ENCODE results near the gene NME5. TPM values are rescaled to one million over a fixed set of nuclear protein-coding genes. Genes with fewer than 3 reads are reported as not detected.

NME5 gene
- total and polyA plus RNA-seq, 2 of the 4 experiments (the other 2 are of a cell fraction) = 0.17 to 0.18 TPM

DNA sequence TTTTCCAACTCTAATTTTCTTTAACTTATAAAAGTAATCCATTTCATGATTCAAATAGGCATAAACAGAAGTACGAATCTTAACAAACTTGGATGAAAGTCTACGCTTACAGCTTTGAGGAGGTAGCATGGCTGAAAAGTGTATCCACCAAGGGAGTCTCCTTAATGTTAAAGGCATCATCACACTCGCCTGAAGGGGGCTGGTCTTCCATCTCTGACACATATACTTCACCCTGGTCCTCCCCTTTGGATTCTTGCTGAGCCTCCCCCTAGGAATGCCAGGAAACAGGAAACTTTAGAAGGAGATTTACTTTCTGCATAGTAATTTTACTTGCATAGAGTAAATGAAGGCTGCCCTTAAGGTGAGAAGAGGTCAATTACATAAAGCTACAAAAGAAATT is 10.3 kb upstream of the NME5 start:
- no peak overlapping the region for H4K8ac ChIP-seq (ENCODE audit: low read depth in 2 of 2, low read length in 2 of 2)
- no peak overlapping the region for H3K9ac ChIP-seq (ENCODE audit: low read depth, low read length)
- DNase-seq = peak; percentile 54
- no peak overlapping the region for H3K14ac ChIP-seq (replicated peaks; ENCODE audit: low read depth, low read length)
- peaks cover 4% of the 10 kb centered on the region for H3K4me1 ChIP-seq (ENCODE audit: control insufficient read depth, insufficient read depth, low read length)
- CTCF ChIA-PET = interaction anchor here (0.6 kb wide), 1 partner anchor 248 kb away, joined by 8 read pairs; no protein-coding TSS in a partner anchor
- H2AK9ac ChIP-seq (replicated peaks; ENCODE audit: low read depth, low read length, poor library complexity) = no peak overlapping the region
- no peak overlapping the region for H2BK15ac ChIP-seq (ENCODE audit: low read depth, low read length)
- H3K27ac ChIP-seq (ENCODE audit: insufficient read depth, low read length) = no peak overlapping the region
- BruUV-seq (replicated peaks) = no TSS peak
- H2BK20ac ChIP-seq (ENCODE audit: low read depth, low read length) = no peak overlapping the region
- ATAC-seq (ENCODE audit: low read depth) = peak; percentile 54; the same call in 1 of the 2 replicates
- H3K4me3 ChIP-seq (ENCODE audit: insufficient read depth, low read depth, low read length) = no peak overlapping the region
- no peak overlapping the region for H2AK5ac ChIP-seq (ENCODE audit: low read depth, low read length)
- H3K23ac ChIP-seq (ENCODE audit: low read depth, low read length) = no peak overlapping the region
- H3K56ac ChIP-seq (ENCODE audit: extremely low read depth, insufficient read depth, low read length) = no peak overlapping the region
- POLR2A ChIA-PET (ENCODE audit: unreplicated experiment) = no interaction called here
- H3K27me3 ChIP-seq (ENCODE audit: control insufficient read depth, insufficient read depth, low read length) = no peaks in the 10 kb centered on the region
- H4K20me1 ChIP-seq (ENCODE audit: insufficient read depth, low read length) = no peaks in the 10 kb centered on the region
- no peak overlapping the region for H2BK5ac ChIP-seq (ENCODE audit: low read depth, low read length, poor library complexity, severe bottlenecking)
- H3K36me3 ChIP-seq (ENCODE audit: control insufficient read depth, insufficient read depth, low read length) = no peaks in the 10 kb centered on the region
- in situ Hi-C loops (cut with MboI; ENCODE audit: low sequenced_read_pairs) (loop anchor here (25.0 kb wide), 2 partner anchors 112 to 512 kb away; partner anchors contain the start of gene FAM13B), dilution Hi-C loops (cut with HindIII; ENCODE audit: low sequenced_read_pairs, unreplicated experiment) (no loop called here), intact Hi-C loops (cut with micrococcal nuclease) (no loop called here)
- TF ChIP-seq, protein P1, sequence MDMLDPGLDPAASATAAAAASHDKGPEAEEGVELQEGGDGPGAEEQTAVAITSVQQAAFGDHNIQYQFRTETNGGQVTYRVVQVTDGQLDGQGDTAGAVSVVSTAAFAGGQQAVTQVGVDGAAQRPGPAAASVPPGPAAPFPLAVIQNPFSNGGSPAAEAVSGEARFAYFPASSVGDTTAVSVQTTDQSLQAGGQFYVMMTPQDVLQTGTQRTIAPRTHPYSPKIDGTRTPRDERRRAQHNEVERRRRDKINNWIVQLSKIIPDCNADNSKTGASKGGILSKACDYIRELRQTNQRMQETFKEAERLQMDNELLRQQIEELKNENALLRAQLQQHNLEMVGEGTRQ (IDR thresholded peaks at IDR 0.05; ENCODE audit: low read depth, low read length) = no peak
- no peak for TF ChIP-seq POLR2A (IDR thresholded peaks at IDR 0.05; ENCODE audit: low read depth, low read length)
- TF ChIP-seq FOS (IDR thresholded peaks at IDR 0.05; ENCODE audit: low read depth, low read length) = no peak
- TF ChIP-seq, protein P2, sequence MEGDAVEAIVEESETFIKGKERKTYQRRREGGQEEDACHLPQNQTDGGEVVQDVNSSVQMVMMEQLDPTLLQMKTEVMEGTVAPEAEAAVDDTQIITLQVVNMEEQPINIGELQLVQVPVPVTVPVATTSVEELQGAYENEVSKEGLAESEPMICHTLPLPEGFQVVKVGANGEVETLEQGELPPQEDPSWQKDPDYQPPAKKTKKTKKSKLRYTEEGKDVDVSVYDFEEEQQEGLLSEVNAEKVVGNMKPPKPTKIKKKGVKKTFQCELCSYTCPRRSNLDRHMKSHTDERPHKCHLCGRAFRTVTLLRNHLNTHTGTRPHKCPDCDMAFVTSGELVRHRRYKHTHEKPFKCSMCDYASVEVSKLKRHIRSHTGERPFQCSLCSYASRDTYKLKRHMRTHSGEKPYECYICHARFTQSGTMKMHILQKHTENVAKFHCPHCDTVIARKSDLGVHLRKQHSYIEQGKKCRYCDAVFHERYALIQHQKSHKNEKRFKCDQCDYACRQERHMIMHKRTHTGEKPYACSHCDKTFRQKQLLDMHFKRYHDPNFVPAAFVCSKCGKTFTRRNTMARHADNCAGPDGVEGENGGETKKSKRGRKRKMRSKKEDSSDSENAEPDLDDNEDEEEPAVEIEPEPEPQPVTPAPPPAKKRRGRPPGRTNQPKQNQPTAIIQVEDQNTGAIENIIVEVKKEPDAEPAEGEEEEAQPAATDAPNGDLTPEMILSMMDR (conservative IDR thresholded peaks at IDR 0.05; ENCODE audit: low read depth, low read length) = no peak
- TF ChIP-seq MAZ (IDR thresholded peaks at IDR 0.05; ENCODE audit: borderline replicate concordance, low read depth, low read length) = no peak
- TF ChIP-seq RFX5 (IDR thresholded peaks at IDR 0.05; ENCODE audit: low read depth, low read length) = no peak
- TF ChIP-seq NFE2L2 (IDR thresholded peaks at IDR 0.05; ENCODE audit: low read depth, low read length) = no peak
- TF ChIP-seq MAFK (IDR thresholded peaks at IDR 0.05; ENCODE audit: low read depth, low read length) = no peak
- TF ChIP-seq MXI1 (IDR thresholded peaks at IDR 0.05; ENCODE audit: borderline replicate concordance, low read depth, low read length) = no peak
- TF ChIP-seq SMC3 (IDR thresholded peaks at IDR 0.05; ENCODE audit: low read depth, low read length) = no peak
- TF ChIP-seq RAD21 (IDR thresholded peaks at IDR 0.05; ENCODE audit: low read length) = no peak
- TF ChIP-seq, protein P3, sequence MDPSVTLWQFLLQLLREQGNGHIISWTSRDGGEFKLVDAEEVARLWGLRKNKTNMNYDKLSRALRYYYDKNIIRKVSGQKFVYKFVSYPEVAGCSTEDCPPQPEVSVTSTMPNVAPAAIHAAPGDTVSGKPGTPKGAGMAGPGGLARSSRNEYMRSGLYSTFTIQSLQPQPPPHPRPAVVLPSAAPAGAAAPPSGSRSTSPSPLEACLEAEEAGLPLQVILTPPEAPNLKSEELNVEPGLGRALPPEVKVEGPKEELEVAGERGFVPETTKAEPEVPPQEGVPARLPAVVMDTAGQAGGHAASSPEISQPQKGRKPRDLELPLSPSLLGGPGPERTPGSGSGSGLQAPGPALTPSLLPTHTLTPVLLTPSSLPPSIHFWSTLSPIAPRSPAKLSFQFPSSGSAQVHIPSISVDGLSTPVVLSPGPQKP (IDR thresholded peaks at IDR 0.05; ENCODE audit: borderline replicate concordance, low read depth, low read length) = no peak
- TF ChIP-seq RCOR1 (IDR thresholded peaks at IDR 0.05; ENCODE audit: insufficient replicate concordance, low read length) = no peak
- TF ChIP-seq BHLHE40 (IDR thresholded peaks at IDR 0.05; ENCODE audit: low read depth, low read length) = no peak
- TF ChIP-seq CEBPB (IDR thresholded peaks at IDR 0.05; ENCODE audit: low read depth, low read length) = no peak
- no peak for TF ChIP-seq CHD1 (IDR thresholded peaks at IDR 0.05; ENCODE audit: low read depth, low read length)
- no peak overlapping the region for H4K91ac ChIP-seq (ENCODE audit: insufficient read depth, low read depth, low read length)
- H3K18ac ChIP-seq (ENCODE audit: low read depth, low read length) = no peak overlapping the region
- no peak overlapping the region for H2AFZ ChIP-seq (replicated peaks; ENCODE audit: low read length, poor library complexity)
- H3K79me1 ChIP-seq (ENCODE audit: low read depth in 1 of 2, low read length in 2 of 2) = no peaks in the 10 kb centered on the region
- no peak overlapping the region for H4K5ac ChIP-seq (ENCODE audit: low read depth, low read length)
- no peaks in the 10 kb centered on the region for H3K9me1 ChIP-seq (ENCODE audit: insufficient read depth, low read length)
- no CpG with 5 or more reads among the region's 3 CpGs for WGBS, 2 experiments (ENCODE audit: extremely low coverage in 2 of 2, insufficient read length in 1 of 2)
- H3K4ac ChIP-seq (ENCODE audit: low read depth, low read length) = no peak overlapping the region
- H3K9me3 ChIP-seq (ENCODE audit: control insufficient read depth, insufficient read depth, low read length) = no peaks in the 10 kb centered on the region
- H2BK120ac ChIP-seq (ENCODE audit: low read depth, low read length) = no peak overlapping the region
- H3K4me2 ChIP-seq (ENCODE audit: low read depth, low read length) = no peak overlapping the region
